Mucosa of descending colon (tissue), 3 donors: ENCODE data around the gene USP47. TPM values are rescaled to one million over a fixed set of nuclear protein-coding genes. Genes with fewer than 3 reads are reported as not detected.

Experiments
- ATAC-seq: fragments of 200-7000 bp; cut with Tn5 transposase; one replicate; pipeline ENCODE4 v1.9.1; 2020; ENCODE audit warnings: mild to moderate bottlenecking, moderate library complexity
- DNase-seq, 3 donors: peaks; one replicate each; pipeline ENCODE4 v3.0.0-alpha.2; 2020
- H3K36me3 ChIP-seq: fragments of 200-600 bp; one replicate; pipeline ENCODE4 v1.8.0; 2021; ENCODE audit warnings: low read depth, mild to moderate bottlenecking
- H3K4me1 ChIP-seq: fragments of 200-600 bp; one replicate; pipeline ENCODE4 v1.8.0; 2021; ENCODE audit warnings: low read depth, mild to moderate bottlenecking
- H3K4me3 ChIP-seq: fragments of 200-600 bp; one replicate; pipeline ENCODE4 v1.8.0; 2021; ENCODE audit warnings: mild to moderate bottlenecking
- H3K9me3 ChIP-seq: fragments of 200-600 bp; one replicate; pipeline ENCODE4 v1.8.0; 2021; ENCODE audit warnings: mild to moderate bottlenecking
- CTCF ChIP-seq: fragments of 200-600 bp; IDR thresholded peaks from one replicate; pipeline ENCODE4 v1.8.0; 2022; ENCODE audit warnings: antibody characterized with exemption, mild to moderate bottlenecking
- intact Hi-C, 2 donors: fragments of 100-400 bp; cut with DNase I in 1 of 2; cut with micrococcal nuclease in 1 of 2; formaldehyde crosslinking; loops; one replicate each; pipeline versions ENCODE4 v1.11.0 to v1.11.1; 2022; cut with DNase I, micrococcal nuclease
- total RNA-seq, 3 donors: library from RNA; stranded (reverse); fragmentation: NEBNext Ultra II Directional in 2 of 3; extraction: Animal tissue kit (Norgen Biotek cat#: 25700) in 2 of 3; gene quantifications; one replicate each; pipeline versions ENCODE4 v1.2.1 to v1.2.4, GENCODE V29; 2021 to 2023
- donor health status: DM: no; HTN: no; CAD: no; lungs with moderate emphysema.
- donor health status: DM: no; HTN: no; CAD: no.
- donor health status: DM: no; HTN: yes; CAD: no.

Gene USP47
- total RNA-seq, 3 donors from 2014 or later, result 36.1 to 59.3 (median 39.1) TPM

- intact Hi-C loops, result no loop called here
- no peak for DNase-seq
- no peak for ATAC-seq
- TF ChIP-seq CTCF, result no peak
- Histone ChIP-seq H3K9me3 (no peaks in the 10 kb centered on the region), H3K36me3 (no peaks in the 10 kb centered on the region), H3K4me3 (no peak overlapping the region), H3K4me1 (no peaks in the 10 kb centered on the region)
Measured at GRCh38 chr11:12003336-12003735, 161.6 kb downstream of the USP47 start.

- TF ChIP-seq CTCF, result no peak
- H3K4me1 ChIP-seq, result no peaks in the 10 kb centered on the region
- no peaks in the 10 kb centered on the region for H3K36me3 ChIP-seq
- H3K9me3 ChIP-seq, result no peaks in the 10 kb centered on the region
- no peak overlapping the region for H3K4me3 ChIP-seq
- ATAC-seq (no peak), DNase-seq (no peak)
- intact Hi-C loops, result no loop called here
Measured at GRCh38 chr11:12003815-12004214, 162.0 kb downstream of the USP47 start.

- ATAC-seq, result no peak
- Histone ChIP-seq H3K9me3 (no peaks in the 10 kb centered on the region), H3K4me3 (no peak overlapping the region), H3K4me1 (no peaks in the 10 kb centered on the region), H3K36me3 (no peaks in the 10 kb centered on the region)
- intact Hi-C loops, result no loop called here
- no peak for DNase-seq
- no peak for TF ChIP-seq CTCF
Measured at GRCh38 chr11:12005061-12005460, 163.3 kb downstream of the USP47 start.

GRCh38 chr11:12005476-12005875 is 163.7 kb downstream of the USP47 start:
- TF ChIP-seq CTCF, result no peak
- ATAC-seq (no peak), DNase-seq (no peak)
- intact Hi-C loops, result no loop called here
- Histone ChIP-seq H3K4me3 (no peak overlapping the region), H3K4me1 (no peaks in the 10 kb centered on the region), H3K36me3 (no peaks in the 10 kb centered on the region), H3K9me3 (no peaks in the 10 kb centered on the region)

GRCh38 chr11:12006552-12007229 is 164.9 kb downstream of the USP47 start:
- H3K4me3 ChIP-seq, result no peak overlapping the region
- intact Hi-C loops, result no loop called here
- no peak for ATAC-seq

More at GRCh38 chr11:12006552-12007229, 164.9 kb downstream of the USP47 start:
- no peaks in the 10 kb centered on the region for H3K4me1 ChIP-seq
- no peaks in the 10 kb centered on the region for H3K36me3 ChIP-seq
- TF ChIP-seq CTCF, result no peak
- no peaks in the 10 kb centered on the region for H3K9me3 ChIP-seq
- no peak for DNase-seq
